Endothelial cell of umbilical vein (primary cell): ENCODE results near the gene KRTAP10-12. TPM values are rescaled to one million over a fixed set of nuclear protein-coding genes. Genes with fewer than 3 reads are reported as not detected.

Experiments
- BruUV-seq: library from RNA; stranded (reverse); fragments of 400-500 nt; replicated peaks from 2 replicates; lab custom pipeline; 2021; lab: Mats Ljungman, UMichigan
- CTCF ChIA-PET: fragments of 300-600, 350-600 bp; sonication (Branson Sonifier 250); formaldehyde crosslinking; loops from one replicate; lab custom pipeline; 2021; ENCODE audit warnings: antibody characterized with exemption, inconsistent platforms; lab: Charles Lee
- POLR2A ChIA-PET: fragments of 300-600, 350-600 bp; sonication (Branson Sonifier 250); formaldehyde crosslinking; loops from one replicate; lab custom pipeline; 2021; ENCODE audit warnings: antibody characterized with exemption, inconsistent platforms; lab: Charles Lee
- DNase-seq: peaks from one replicate; pipeline ENCODE4 v3.0.0-alpha.2; 2011; ENCODE audit warnings: low read depth, low spot score
- FAIRE-seq: peaks from 2 replicates; lab custom pipeline; 2011; peaks lifted over from hg19 to GRCh38; lab: Jason Lieb, UNC
- H2AFZ ChIP-seq: 2 replicates; pipeline ENCODE4 v1.6.0; 2012; ENCODE audit warnings: low read depth, low read length, control low read depth, inconsistent platforms
- H3K27ac ChIP-seq: 2 replicates; pipeline ENCODE4 v1.5.1; 2011; ENCODE audit warnings: low read depth, mild to moderate bottlenecking, control low read depth, low read length, moderate library complexity; ENCODE audit not compliant: insufficient read depth
- H3K27me3 ChIP-seq, 2 experiments: 2 replicates each; pipeline versions ENCODE4 v1.6.0 to v1.6.1; 2011; ENCODE audit warnings: low read length in 2 of 2, mixed read lengths in 1 of 2; ENCODE audit not compliant: control insufficient read depth in 2 of 2, insufficient read depth in 2 of 2
- H3K36me3 ChIP-seq, 2 experiments: 2 replicates in 1 of 2; 3 replicates in 1 of 2; pipeline ENCODE4 v1.5.1; 2011; ENCODE audit warnings: low read length in 2 of 2, mild to moderate bottlenecking in 1 of 2, moderate library complexity in 1 of 2; ENCODE audit not compliant: control insufficient read depth in 2 of 2, insufficient read depth in 2 of 2; ENCODE audit errors: extremely low read depth in 1 of 2
- H3K4me1 ChIP-seq: 3 replicates; pipeline ENCODE4 v1.5.1; 2011; ENCODE audit warnings: mild to moderate bottlenecking, low read length; ENCODE audit not compliant: control insufficient read depth, insufficient read depth; ENCODE audit errors: extremely low read depth
- H3K4me2 ChIP-seq: 2 replicates; pipeline ENCODE4 v1.6.1; 2011; ENCODE audit warnings: low read length, control low read depth, mixed read lengths; ENCODE audit not compliant: insufficient read depth
- H3K4me3 ChIP-seq, 3 experiments: fragments of 200-600 bp in 1 of 3; sonication (generic), shearing (Covaris generic) in 1 of 3; replicated peaks in 1 of 3; 2 replicates each; pipeline ENCODE4 v1.5.1; 2011 to 2016; ENCODE audit warnings: control low read depth in 3 of 3, low read length in 3 of 3, mild to moderate bottlenecking in 2 of 3, inconsistent platforms in 1 of 3, low read depth in 1 of 3, moderate library complexity in 1 of 3; ENCODE audit not compliant: insufficient read depth in 1 of 3
- H3K79me2 ChIP-seq: 2 replicates; pipeline ENCODE4 v1.6.0; 2012; ENCODE audit warnings: low read length, inconsistent platforms; ENCODE audit not compliant: control insufficient read depth, insufficient read depth
- H3K9ac ChIP-seq: replicated peaks from 2 replicates; pipeline ENCODE3; 2011; ENCODE audit warnings: low read length, control low read depth; ENCODE audit not compliant: insufficient read depth; ENCODE audit errors: extremely low read depth
- H3K9me1 ChIP-seq: replicated peaks from 3 replicates; pipeline ENCODE4 v1.6.0; 2011; ENCODE audit warnings: mild to moderate bottlenecking, low read length; ENCODE audit not compliant: control insufficient read depth, insufficient read depth; ENCODE audit errors: extremely low read depth
- H3K9me3 ChIP-seq: replicated peaks from 2 replicates; pipeline ENCODE4 v1.5.1; 2012; ENCODE audit warnings: low read length, inconsistent platforms; ENCODE audit not compliant: control insufficient read depth, insufficient read depth
- H4K20me1 ChIP-seq: replicated peaks from 2 replicates; pipeline ENCODE3; 2011; ENCODE audit warnings: mild to moderate bottlenecking, low read length; ENCODE audit not compliant: control insufficient read depth, insufficient read depth; ENCODE audit errors: extremely low read depth
- EZH2 ChIP-seq: IDR thresholded peaks from 2 replicates; pipeline ENCODE4 v1.6.1; 2012; ENCODE audit warnings: borderline replicate concordance, low read depth, mild to moderate bottlenecking, moderate library complexity, low read length, inconsistent platforms; ENCODE audit not compliant: severe bottlenecking
- FOS ChIP-seq: IDR thresholded peaks from 2 replicates; pipeline ENCODE4 v1.6.1; 2011; ENCODE audit warnings: mild to moderate bottlenecking, low read length, moderate library complexity, borderline replicate concordance; ENCODE audit not compliant: insufficient read depth
- GATA2 ChIP-seq: IDR thresholded peaks from 2 replicates; pipeline ENCODE4 v1.7.0; 2011; ENCODE audit warnings: low read depth, mild to moderate bottlenecking, moderate library complexity, mixed read lengths, low read length; ENCODE audit not compliant: insufficient read length, insufficient read depth
- JUN ChIP-seq: IDR thresholded peaks from 2 replicates; pipeline ENCODE4 v1.6.1; 2011; ENCODE audit warnings: borderline replicate concordance, low read depth; ENCODE audit not compliant: insufficient read length, insufficient read depth
- MYC ChIP-seq: IDR thresholded peaks from one replicate; pipeline ENCODE4 v1.6.1; 2011; ENCODE audit warnings: mild to moderate bottlenecking, low read depth, low read length
- POLR2A ChIP-seq: IDR thresholded peaks from 2 replicates; pipeline ENCODE4 v1.6.1; 2012; ENCODE audit warnings: low read depth, mild to moderate bottlenecking, control low read depth, low read length
- POLR2AphosphoS5 ChIP-seq: IDR thresholded peaks from 2 replicates; pipeline ENCODE4 v1.6.1; 2012; ENCODE audit warnings: low read depth, mild to moderate bottlenecking, control low read depth, low read length, moderate library complexity; ENCODE audit not compliant: insufficient read depth
- dilution Hi-C: fragments of 300-500 bp; cut with MboI; formaldehyde crosslinking; loops from one replicate; pipeline ENCODE4 v1.15.0; 2019; ENCODE audit warnings: low sequenced_read_pairs; ENCODE audit not compliant: extremely low pct_ligation_motif_present
- intact Hi-C: fragments of 100-400 bp; cut with micrococcal nuclease; formaldehyde crosslinking; loops from one replicate; pipeline ENCODE4 v1.10.0; 2022
- polyA plus RNA-seq, 4 experiments: library from polyadenylated mRNA; depleted of rRNA in 3 of 4; stranded (reverse) in 3 of 4; unstranded in 1 of 4; fragments of >200 nt; gene quantifications; 2 replicates each; pipeline versions ENCODE4 v1.2.1 to v1.2.3, GENCODE V29; 2011 to 2012; ENCODE audit warnings: missing spikeins in 1 of 4
- total RNA-seq: library from RNA; stranded (reverse); gene quantifications from 2 replicates; pipeline ENCODE4 v1.2.3, GENCODE V29; 2021
- TF ChIP-seq, protein P1 (sequence below), 2 donors: IDR thresholded peaks; 1 replicate in 1 of 2; 2 replicates in 1 of 2; pipeline ENCODE4 v1.5.1; 2011; ENCODE audit warnings: low read length in 2 of 2, mild to moderate bottlenecking in 2 of 2, moderate library complexity in 2 of 2, control low read depth in 1 of 2, inconsistent platforms in 1 of 2, low read depth in 1 of 2; ENCODE audit not compliant: insufficient read depth in 1 of 2; ENCODE audit errors: extremely low read depth in 1 of 2
- TF ChIP-seq, protein P2 (sequence below): IDR thresholded peaks from 2 replicates; pipeline ENCODE4 v1.6.1; 2011; ENCODE audit not compliant: insufficient read depth, insufficient read length

The KRTAP10-12 gene
- total and polyA plus RNA-seq, 2 donors (not counting 3 experiments of a cell fraction or from before 2014, with no cell fraction given): not detected

DNA sequence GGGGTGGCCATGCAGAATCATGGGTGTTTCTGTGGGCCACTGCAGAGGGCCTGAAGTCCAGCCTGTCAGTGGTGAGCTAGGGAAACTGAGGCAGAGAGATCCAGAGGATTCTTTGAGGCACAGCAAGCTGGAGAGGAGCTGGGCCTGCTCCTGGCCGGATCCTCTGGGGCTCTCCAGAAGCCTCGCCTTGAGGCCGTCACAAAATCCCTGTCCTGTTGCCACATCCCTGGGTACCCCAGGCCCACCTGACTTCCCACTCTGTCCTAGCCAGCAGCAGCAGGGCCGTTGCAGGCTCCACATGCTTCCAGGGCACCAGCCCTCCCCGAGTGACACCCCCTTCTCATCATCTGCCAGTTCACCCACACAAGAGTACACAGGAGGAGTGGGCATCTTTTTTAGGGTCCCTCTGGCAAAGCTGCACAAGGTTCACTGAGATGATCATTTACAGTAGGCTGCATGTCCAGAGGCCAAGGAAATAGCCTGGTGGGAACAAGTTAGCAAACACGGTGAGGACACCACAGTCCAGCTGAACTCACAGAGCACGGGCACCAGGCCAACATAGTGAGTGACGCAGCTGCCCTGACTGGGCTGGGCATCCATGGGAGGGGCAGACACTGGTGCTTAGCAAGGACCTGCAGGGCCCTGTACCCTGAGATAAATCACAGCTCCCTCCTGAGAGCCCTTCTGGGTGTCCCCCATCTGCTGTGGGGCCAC lies 39.5 kb downstream of the KRTAP10-12 start:
- Histone ChIP-seq H3K79me2 (no peaks in the 10 kb centered on the region), H3K9me3 (no peaks in the 10 kb centered on the region), H4K20me1 (no peaks in the 10 kb centered on the region), H3K4me3 (no peak overlapping the region), H3K27me3 (peaks cover 5 to 9% of the 10 kb centered on the region in 2 experiments), H3K9ac (no peak overlapping the region), H2AFZ (no peak overlapping the region), H3K9me1 (no peaks in the 10 kb centered on the region), H3K27ac (no peak overlapping the region), H3K36me3 (no peaks in the 10 kb centered on the region), H3K4me2 (no peak overlapping the region), H3K4me1 (no peaks in the 10 kb centered on the region)
- CTCF ChIA-PET: no interaction called here
- intact Hi-C loops (no loop called here), dilution Hi-C loops (no loop called here)
- POLR2A ChIA-PET: no interaction called here
- TF ChIP-seq, protein P1, sequence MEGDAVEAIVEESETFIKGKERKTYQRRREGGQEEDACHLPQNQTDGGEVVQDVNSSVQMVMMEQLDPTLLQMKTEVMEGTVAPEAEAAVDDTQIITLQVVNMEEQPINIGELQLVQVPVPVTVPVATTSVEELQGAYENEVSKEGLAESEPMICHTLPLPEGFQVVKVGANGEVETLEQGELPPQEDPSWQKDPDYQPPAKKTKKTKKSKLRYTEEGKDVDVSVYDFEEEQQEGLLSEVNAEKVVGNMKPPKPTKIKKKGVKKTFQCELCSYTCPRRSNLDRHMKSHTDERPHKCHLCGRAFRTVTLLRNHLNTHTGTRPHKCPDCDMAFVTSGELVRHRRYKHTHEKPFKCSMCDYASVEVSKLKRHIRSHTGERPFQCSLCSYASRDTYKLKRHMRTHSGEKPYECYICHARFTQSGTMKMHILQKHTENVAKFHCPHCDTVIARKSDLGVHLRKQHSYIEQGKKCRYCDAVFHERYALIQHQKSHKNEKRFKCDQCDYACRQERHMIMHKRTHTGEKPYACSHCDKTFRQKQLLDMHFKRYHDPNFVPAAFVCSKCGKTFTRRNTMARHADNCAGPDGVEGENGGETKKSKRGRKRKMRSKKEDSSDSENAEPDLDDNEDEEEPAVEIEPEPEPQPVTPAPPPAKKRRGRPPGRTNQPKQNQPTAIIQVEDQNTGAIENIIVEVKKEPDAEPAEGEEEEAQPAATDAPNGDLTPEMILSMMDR (IDR thresholded peaks at IDR 0.05; ENCODE audit: extremely low read depth in 1 of 2, insufficient read depth in 1 of 2, low read depth in 1 of 2, low read length in 2 of 2): no peak
- TF ChIP-seq EZH2: no peak
- no peak for TF ChIP-seq MYC
- no peak for TF ChIP-seq POLR2A
- TF ChIP-seq, protein P2, sequence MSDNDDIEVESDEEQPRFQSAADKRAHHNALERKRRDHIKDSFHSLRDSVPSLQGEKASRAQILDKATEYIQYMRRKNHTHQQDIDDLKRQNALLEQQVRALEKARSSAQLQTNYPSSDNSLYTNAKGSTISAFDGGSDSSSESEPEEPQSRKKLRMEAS: no peak
- TF ChIP-seq POLR2AphosphoS5: no peak
- TF ChIP-seq GATA2: no peak
- no peak for TF ChIP-seq JUN
- TF ChIP-seq FOS: no peak
- no TSS peak for BruUV-seq
- no peak for DNase-seq
- FAIRE-seq: no peak
